Nucleus accumbens (tissue), 56 donors: ENCODE measurements around the gene AGXT.
A peak's percentile ranks its signal among the peaks of the same experiment; 100 is the strongest.
"Not testable (repeated sequence)": the region's sequence is repeated elsewhere in the genome, so short reads cannot be mapped to it uniquely, and the experiment has no call there.

Experiments
- DNase-seq, 56 donors: peaks; one replicate each; lab custom pipeline; 2025; lab: John Stamatoyannopoulos, UW

Gene AGXT

GRCh38 chr2:240839152-240840143, 29.2 kb upstream of the AGXT start:
- DNase-seq, result peak in 1 of 56 donors; percentile 36

DNA sequence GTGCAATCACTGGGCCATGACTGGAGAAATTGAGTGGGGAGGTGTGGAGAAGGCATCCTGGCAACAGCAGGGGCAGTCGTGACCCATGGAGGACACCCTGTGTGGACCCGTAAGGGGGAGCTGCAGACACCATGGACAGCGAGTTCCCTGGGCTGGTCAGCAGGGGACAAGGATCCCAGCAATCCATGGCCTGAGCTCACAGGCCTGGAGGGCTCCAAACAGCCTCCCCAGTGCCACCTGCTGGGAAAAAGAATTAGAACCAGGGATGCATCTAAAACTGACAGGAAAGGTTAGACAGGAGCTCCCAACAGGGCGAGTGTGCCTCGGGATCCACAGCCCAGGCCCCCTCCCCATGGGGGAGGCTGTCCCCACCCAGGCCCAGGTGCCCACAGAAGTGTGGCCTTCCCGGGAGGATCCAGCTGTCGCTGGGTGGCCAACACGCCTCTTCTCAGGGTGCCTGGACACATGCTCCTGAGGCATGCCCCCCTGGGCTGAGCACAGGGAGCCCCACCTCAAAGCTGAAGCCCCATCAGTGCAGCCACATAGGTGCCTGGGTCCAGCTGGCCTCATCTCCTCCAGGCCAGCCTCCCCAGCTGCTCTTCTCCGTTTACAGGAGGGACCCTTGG, 28.1 kb upstream of the AGXT start:
- DNase-seq, result peak in 47 of 56 donors; percentile 13 to 82 (median 59)

DNA sequence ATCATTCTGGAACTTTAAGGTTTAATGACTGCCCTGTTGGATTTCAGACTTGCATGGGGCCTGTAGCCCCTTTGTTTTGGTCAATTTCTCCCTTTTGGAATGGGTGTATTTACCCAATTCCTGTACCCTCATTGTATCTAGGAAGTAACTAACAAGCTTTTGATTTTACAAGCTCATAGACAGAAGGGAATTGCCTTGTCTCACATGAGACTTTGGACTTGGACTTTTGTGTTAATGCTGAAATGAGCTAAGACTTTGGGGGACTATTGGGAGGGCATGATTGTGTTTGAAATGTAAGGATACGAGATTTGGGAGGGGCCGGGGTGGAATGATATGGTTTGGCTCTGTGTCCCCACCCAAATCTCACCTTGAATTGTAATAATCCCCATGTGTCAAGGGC, 22.3 kb upstream of the AGXT start:
- DNase-seq, result not testable (repeated sequence)

GRCh38 chr2:240846873-240847595, 21.6 kb upstream of the AGXT start:
- peak in 3 of 56 donors; percentile 8 to 13 (median 12) for DNase-seq

DNA sequence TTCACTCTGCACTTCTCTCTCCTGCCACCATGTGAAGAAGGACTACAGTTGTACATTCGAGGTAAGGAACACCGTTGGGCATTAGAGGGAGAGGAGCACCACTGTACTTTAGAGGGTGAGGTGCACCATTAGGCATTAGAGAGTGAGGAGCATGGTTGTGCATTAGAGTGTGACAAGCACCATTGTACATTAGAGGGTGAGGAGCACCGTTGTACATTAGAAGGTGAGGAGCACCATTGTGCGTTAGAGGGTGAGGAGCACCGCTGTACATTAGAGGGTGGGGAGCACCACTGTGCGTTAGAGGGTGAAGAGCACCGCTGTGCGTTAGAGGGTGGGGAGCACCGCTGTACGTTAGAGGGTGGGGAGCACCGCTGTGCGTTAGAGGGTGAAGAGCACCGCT, 20.8 kb upstream of the AGXT start:
- no peak for DNase-seq

GRCh38 chr2:240848900-240849680, 19.5 kb upstream of the AGXT start:
- no peak for DNase-seq

DNA sequence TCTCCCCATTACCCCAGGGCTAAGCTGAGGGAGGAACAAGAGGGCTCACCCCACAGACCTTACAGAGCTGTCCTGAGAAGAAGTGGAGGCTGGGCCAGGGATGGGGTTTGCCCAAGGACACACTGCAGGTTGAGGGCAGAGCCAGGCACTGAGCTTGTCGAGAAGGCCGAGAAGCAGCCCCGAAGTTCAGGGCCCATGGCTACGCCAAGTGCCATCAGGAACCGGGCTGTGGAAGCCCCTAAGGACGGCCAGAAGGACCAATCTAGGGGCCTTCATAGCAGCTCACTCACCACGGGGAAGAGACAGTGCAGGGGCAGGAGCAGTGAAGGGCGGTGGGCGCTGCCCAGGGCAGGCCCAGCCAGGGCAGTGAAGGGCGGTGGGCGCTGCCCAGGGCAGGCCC, 18.6 kb upstream of the AGXT start:
- DNase-seq, result no peak

DNA sequence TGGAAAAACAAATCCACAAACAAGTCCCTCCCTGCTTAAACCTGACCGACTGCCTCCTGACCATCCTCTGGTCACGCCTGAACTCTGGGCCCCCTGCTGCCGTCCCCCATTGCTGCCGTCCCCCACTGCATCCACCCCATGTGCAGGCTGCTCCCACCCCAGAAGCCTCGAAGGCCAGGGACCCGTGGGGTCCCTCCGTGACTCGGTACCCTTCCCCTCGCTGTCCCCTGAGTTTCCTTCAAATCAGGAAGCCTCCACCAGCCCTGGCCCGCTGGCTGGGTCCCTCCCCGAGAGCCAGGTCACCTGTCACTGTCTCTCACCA, 17.9 kb upstream of the AGXT start:
- no peak for DNase-seq

DNA sequence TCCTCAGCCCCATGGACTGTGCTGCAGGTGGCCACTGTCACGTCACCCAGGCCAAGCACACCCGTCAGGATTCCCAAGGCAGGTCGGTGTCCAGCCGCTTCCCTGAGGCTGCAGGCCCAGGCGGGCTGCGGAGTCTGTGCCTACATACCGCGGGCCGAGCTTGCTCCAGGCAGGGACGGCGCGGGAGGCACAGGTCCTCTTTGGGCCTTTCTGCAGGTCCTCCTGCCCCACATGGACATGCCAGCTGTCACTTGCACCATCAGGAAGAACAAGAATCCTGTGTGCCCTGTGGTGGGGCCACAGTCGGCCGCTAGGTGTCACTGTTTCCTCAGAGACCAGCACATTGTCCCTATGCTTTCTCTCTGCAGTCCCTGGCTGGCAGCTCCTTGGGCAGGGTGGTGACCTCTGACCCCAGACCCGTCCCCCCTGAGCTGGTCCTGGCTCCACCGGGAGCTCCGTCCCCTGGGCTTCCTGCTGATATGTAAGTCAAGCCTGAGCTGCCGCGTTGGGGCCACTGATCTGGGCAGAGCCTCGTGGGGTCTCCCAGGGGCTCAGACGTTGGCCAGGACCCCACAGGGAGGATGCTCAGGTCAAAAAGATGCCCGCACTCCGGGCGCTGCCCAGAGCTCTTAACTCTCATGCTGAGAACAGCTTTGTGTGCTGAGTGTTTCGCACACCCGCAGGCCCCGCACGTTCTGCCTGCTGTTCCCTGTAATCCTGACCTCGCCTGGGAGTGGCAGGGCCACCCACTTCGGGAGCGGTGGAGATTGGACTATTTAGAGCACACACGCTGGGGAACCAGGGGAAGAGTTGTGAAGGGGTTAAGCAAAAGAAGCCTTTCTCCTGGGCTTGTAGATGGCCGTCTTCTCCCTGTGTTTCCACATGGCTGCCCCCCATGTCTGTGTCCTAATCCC, 17.3 kb upstream of the AGXT start:
- DNase-seq, result peak in 54 of 56 donors; percentile 16 to 93 (median 72)

GRCh38 chr2:240852671-240853314, 15.8 kb upstream of the AGXT start:
- no peak for DNase-seq

DNA sequence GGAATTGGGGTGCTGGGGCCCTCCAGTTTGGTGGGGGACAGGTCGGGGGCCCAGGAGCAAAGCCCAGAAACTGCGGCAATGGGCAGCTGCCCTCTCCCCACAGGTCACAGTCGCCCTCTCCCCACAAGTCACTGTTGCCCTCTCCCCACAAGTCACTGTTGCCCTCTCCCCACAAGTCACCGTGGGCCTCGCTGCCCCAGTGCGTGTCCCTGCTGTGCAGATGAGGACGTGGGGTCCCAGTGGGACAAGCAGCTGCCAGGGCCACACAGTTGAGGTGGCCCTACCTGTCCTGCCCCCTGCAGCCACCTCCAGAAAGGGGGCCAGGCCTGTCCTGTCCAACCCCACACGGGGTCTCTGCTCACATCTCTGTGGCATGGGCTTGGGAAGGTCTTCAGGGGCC, 13.0 kb upstream of the AGXT start:
- DNase-seq, result no peak

GRCh38 chr2:240856151-240856980, 12.3 kb upstream of the AGXT start:
- no peak for DNase-seq

DNA sequence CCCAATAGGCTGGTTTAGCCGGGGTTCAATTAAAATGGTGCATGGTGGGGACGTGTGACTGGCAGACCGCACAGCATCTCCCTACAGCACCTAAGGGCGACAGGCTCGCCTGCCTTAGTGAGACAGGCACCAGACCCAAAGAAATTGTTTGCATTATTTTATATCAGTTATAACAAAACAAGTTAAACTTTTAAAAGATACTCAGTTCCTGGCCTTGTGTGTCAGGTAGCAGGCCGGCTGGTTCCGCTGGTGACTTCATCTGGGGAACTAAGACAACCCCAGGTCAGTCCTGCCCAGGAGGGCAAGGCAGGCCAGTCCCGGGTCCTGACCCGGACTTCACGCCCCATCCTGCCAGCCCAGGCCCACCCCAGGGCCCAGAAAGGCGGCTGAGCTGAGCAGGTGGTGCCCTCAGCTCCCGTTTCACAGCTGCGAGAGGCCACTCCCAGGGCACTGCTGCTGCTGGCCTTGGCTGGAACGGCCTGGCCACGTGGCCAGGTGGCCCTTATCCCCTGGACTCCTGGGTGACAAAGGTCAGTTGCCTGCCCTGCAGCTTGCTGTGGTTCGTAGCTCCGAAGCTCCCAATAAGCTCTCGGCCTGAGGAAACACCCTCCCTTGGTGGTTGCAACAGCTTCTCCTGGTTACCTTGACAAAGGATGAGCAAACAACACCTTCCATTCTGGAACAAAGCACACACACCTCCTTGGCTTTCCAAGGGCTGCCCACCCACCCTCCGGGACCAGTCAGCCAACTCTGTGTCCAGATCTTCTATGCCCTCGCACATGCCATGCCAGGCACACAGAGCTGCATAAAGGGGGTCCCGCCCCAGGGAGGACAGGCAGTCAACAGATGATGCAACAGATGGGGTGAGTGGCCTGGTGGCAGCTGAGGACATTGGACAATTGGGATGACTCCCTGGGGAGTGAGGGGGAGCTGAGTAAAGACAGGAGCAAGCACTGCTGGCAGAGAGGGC, 11.3 kb upstream of the AGXT start:
- no peak for DNase-seq

DNA sequence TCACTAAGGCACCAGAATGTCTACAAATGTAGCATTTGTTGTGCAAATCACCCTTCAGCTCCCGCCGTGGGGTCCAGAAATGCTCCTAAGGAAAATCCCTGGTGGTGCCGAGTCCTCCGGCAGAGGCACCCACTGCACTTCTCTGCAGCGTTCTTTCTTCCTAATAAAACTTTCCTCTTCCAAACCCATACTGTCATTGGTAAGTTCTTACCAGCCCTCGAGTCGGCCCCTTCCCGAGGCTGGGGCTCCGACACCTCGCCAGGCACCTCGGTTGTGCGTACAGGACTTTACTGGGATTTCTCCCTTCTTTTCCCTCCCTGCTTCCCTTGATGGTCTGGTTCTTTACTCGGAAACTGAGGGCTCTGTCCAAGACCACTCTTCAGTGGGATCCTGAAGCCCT, 10.3 kb upstream of the AGXT start:
- DNase-seq, result no peak

DNA sequence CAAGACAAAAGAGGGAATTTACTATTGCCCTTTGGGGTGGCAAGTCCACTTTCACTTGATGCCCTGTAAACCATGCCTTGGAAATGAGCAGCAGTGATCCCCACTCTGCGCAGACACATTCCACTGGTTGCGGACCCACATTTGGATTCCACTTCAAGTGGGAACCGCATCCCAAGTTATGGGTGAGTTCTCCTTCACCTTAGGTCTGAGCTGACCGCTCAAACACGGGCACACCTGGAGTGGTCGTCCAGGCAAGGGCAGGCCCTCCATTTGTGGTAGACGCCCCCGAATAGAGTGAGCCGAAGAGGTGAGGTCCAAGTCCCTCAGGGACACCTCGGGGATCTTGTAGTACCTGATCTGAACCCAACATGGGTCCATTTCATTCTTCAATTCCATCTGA, 9.8 kb upstream of the AGXT start:
- DNase-seq, result no peak

- DNase-seq, result no peak
Measured at GRCh38 chr2:240861547-240861946, 7.1 kb upstream of the AGXT start.

GRCh38 chr2:240864475-240864874, 4.1 kb upstream of the AGXT start:
- no peak for DNase-seq
